Measurements from ENCODE around the gene C6orf132. TPM values are rescaled to one million over a fixed set of nuclear protein-coding genes. Genes with fewer than 3 reads are reported as not detected.
A peak's percentile ranks its signal among the peaks of the same experiment; 100 is the strongest.

The C6orf132 gene
- total and polyA plus RNA-seq, 9 of the 15 experiments (the other 6 are each of a cell fraction or from before 2014, with no cell fraction given) = 0.06 to 0.35 (median 0.14) TPM

DNA sequence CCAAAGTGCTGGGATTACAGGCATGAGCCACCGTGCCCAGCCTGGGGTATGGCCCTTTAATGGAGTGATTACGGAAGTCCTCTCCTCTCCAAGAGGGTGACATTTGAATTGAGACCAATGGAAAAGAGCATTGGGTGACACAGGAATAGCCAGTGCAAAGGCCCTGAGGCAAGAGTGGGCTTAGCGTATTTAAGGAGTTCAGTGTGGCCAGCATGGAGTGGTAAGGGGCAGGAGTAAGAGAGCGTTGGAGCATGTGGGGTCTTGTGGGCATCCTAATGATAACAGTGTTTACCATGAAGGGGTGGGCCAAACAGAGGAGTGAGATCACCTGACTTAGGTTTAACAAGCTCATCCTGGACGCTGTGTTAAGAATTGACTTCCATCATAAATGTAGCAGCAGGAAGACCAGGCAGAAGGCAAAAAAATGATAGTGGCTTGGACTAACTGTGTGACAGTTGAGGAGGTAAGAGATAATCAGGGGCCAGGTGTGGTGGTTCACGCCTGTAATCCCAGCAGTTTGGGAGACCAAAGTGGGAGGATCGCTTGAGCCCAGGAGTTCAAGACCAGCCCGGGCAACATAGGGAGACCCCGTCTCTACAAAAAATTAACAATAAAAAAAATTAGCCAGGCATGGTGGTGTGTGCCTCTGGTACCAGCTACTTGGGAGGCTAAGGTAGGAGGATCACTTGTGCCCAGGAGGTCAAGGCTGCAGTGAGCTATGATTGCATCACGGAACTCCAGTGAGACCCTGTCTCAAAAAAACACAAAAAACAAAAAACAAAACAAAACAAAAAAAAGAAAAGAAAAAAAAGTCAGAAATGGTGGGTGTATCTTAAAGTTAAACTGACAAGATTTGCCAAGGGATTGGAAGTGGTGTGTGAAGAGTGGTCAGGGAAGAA is 51.4 kb downstream of the C6orf132 start (continued):
- TF ChIP-seq, protein P1, sequence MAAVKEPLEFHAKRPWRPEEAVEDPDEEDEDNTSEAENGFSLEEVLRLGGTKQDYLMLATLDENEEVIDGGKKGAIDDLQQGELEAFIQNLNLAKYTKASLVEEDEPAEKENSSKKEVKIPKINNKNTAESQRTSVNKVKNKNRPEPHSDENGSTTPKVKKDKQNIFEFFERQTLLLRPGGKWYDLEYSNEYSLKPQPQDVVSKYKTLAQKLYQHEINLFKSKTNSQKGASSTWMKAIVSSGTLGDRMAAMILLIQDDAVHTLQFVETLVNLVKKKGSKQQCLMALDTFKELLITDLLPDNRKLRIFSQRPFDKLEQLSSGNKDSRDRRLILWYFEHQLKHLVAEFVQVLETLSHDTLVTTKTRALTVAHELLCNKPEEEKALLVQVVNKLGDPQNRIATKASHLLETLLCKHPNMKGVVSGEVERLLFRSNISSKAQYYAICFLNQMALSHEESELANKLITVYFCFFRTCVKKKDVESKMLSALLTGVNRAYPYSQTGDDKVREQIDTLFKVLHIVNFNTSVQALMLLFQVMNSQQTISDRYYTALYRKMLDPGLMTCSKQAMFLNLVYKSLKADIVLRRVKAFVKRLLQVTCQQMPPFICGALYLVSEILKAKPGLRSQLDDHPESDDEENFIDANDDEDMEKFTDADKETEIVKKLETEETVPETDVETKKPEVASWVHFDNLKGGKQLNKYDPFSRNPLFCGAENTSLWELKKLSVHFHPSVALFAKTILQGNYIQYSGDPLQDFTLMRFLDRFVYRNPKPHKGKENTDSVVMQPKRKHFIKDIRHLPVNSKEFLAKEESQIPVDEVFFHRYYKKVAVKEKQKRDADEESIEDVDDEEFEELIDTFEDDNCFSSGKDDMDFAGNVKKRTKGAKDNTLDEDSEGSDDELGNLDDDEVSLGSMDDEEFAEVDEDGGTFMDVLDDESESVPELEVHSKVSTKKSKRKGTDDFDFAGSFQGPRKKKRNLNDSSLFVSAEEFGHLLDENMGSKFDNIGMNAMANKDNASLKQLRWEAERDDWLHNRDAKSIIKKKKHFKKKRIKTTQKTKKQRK (IDR thresholded peaks at IDR 0.05; ENCODE audit: borderline replicate concordance, low read depth, low read length) = no peak
- TF ChIP-seq TOE1 (IDR thresholded peaks at IDR 0.05; ENCODE audit: borderline replicate concordance) (no peak), TOE1 (CRISPR knock-in tag; IDR thresholded peaks at IDR 0.05; ENCODE audit: borderline replicate concordance, low read depth) (no peak), PYGO2 (tag; IDR thresholded peaks at IDR 0.05) (no peak), CBFA2T2 (conservative IDR thresholded peaks at IDR 0.05) (peak; percentile 56), SMAD2 (IDR thresholded peaks at IDR 0.05; ENCODE audit: low read depth, low read length) (no peak), RFX5 (IDR thresholded peaks at IDR 0.05; ENCODE audit: low read depth, low read length) (no peak), ARID1B (IDR thresholded peaks at IDR 0.05) (0 out of 2 replicates have a peak, but pooled peaks have one; percentile 14), IFI16 (CRISPR knock-in tag; IDR thresholded peaks at IDR 0.05) (no peak), ZNF655 (CRISPR knock-in tag; IDR thresholded peaks at IDR 0.05) (no peak), CAMTA2 (CRISPR knock-in tag; conservative IDR thresholded peaks at IDR 0.05) (no peak), ZNF121 (CRISPR knock-in tag; conservative IDR thresholded peaks at IDR 0.05) (no peak), ZKSCAN3 (CRISPR knock-in tag; IDR thresholded peaks at IDR 0.05) (no peak), BACH1 (tag; IDR thresholded peaks at IDR 0.05) (no peak), KHSRP (IDR thresholded peaks at IDR 0.05) (no peak), HSF4 (CRISPR knock-in tag; IDR thresholded peaks at IDR 0.05; ENCODE audit: borderline replicate concordance) (no peak), RHOXF2B (CRISPR knock-in tag; conservative IDR thresholded peaks at IDR 0.05) (no peak), HES1 (IDR thresholded peaks at IDR 0.05; ENCODE audit: low read depth) (no peak)
- TF ChIP-seq, protein P2, sequence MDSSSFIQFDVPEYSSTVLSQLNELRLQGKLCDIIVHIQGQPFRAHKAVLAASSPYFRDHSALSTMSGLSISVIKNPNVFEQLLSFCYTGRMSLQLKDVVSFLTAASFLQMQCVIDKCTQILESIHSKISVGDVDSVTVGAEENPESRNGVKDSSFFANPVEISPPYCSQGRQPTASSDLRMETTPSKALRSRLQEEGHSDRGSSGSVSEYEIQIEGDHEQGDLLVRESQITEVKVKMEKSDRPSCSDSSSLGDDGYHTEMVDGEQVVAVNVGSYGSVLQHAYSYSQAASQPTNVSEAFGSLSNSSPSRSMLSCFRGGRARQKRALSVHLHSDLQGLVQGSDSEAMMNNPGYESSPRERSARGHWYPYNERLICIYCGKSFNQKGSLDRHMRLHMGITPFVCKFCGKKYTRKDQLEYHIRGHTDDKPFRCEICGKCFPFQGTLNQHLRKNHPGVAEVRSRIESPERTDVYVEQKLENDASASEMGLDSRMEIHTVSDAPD (CRISPR knock-in tag; IDR thresholded peaks at IDR 0.05) = no peak
- TF ChIP-seq, protein P3, sequence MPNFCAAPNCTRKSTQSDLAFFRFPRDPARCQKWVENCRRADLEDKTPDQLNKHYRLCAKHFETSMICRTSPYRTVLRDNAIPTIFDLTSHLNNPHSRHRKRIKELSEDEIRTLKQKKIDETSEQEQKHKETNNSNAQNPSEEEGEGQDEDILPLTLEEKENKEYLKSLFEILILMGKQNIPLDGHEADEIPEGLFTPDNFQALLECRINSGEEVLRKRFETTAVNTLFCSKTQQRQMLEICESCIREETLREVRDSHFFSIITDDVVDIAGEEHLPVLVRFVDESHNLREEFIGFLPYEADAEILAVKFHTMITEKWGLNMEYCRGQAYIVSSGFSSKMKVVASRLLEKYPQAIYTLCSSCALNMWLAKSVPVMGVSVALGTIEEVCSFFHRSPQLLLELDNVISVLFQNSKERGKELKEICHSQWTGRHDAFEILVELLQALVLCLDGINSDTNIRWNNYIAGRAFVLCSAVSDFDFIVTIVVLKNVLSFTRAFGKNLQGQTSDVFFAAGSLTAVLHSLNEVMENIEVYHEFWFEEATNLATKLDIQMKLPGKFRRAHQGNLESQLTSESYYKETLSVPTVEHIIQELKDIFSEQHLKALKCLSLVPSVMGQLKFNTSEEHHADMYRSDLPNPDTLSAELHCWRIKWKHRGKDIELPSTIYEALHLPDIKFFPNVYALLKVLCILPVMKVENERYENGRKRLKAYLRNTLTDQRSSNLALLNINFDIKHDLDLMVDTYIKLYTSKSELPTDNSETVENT (CRISPR knock-in tag; IDR thresholded peaks at IDR 0.05) = no peak

Data from K562 (cell line).